T-cell (primary cell): ENCODE data around the gene CLDN12. TPM values are rescaled to one million over a fixed set of nuclear protein-coding genes. Genes with fewer than 3 reads are reported as not detected.

Experiments used
- ATAC-seq, 4 experiments: fragments of 200-7000 bp in 3 of 4; fragments of 150-1000 bp in 1 of 4; cut with Tn5 transposase; replicated peaks in 1 of 4; 1 replicate in 3 of 4; 2 replicates in 1 of 4; pipeline ENCODE4 v1.10.0; 2021; ENCODE audit warnings: moderate library complexity in 3 of 4, mild to moderate bottlenecking in 2 of 4, moderate number of reproducible peaks in 1 of 4
- CTCF ChIA-PET, 2 donors: fragments of 300-600 bp; sonication (Branson Sonifier 250); formaldehyde crosslinking; loops; one replicate each; lab custom pipeline; 2022; ENCODE audit warnings: antibody characterized with exemption in 2 of 2; lab: Charles Lee
- POLR2A ChIA-PET, 2 donors: fragments of 300-600 bp; sonication (Branson Sonifier 250); formaldehyde crosslinking; loops; one replicate each; lab custom pipeline; 2022; ENCODE audit warnings: antibody characterized with exemption in 2 of 2; lab: Charles Lee
- DNase-seq, 35 experiments: peaks; one replicate each; pipeline versions ENCODE4 v3.0.0 to v3.0.0-alpha.2; 2013 to 2023
- H3K27ac ChIP-seq: one replicate; pipeline ENCODE4 v1.5.1; 2013; ENCODE audit warnings: low read length
- H3K27me3 ChIP-seq, 2 experiments: replicated peaks in 1 of 2; 1 replicate in 1 of 2; 2 replicates in 1 of 2; pipeline versions ENCODE4 v1.6.1 to v1.7.0; 2013; ENCODE audit warnings: low read length in 1 of 2, mixed read lengths in 1 of 2; ENCODE audit not compliant: control insufficient read depth in 2 of 2, insufficient read depth in 2 of 2; ENCODE audit errors: extremely low read depth in 1 of 2
- H3K36me3 ChIP-seq, 2 donors: 1 replicate in 1 of 2; 2 replicates in 1 of 2; pipeline versions ENCODE4 v1.6.1 to v1.7.0; 2013; ENCODE audit warnings: low read length in 1 of 2; ENCODE audit not compliant: control insufficient read depth in 2 of 2, insufficient read depth in 1 of 2; ENCODE audit errors: extremely low read depth in 1 of 2
- H3K4me1 ChIP-seq, 2 experiments: 1 replicate in 1 of 2; 2 replicates in 1 of 2; pipeline versions ENCODE4 v1.6.1 to v1.7.0; 2013; ENCODE audit warnings: low read length in 2 of 2, mixed read lengths in 1 of 2; ENCODE audit not compliant: insufficient read depth in 2 of 2, control insufficient read depth in 1 of 2; ENCODE audit errors: extremely low read depth in 1 of 2
- H3K4me3 ChIP-seq, 2 donors: 1 replicate in 1 of 2; 2 replicates in 1 of 2; pipeline versions ENCODE4 v1.5.1 to v1.7.0; 2013; ENCODE audit warnings: mild to moderate bottlenecking in 2 of 2, low read length in 1 of 2, moderate library complexity in 1 of 2; ENCODE audit not compliant: control insufficient read depth in 1 of 2; ENCODE audit errors: extremely low read depth in 1 of 2
- H3K9me3 ChIP-seq: 2 replicates; pipeline ENCODE4 v1.7.0; 2013
- H3K27ac Mint-ChIP-seq, 2 donors: one replicate each; pipeline ENCODE4 v1.8.0; 2020 to 2021; ENCODE audit warnings: mild to moderate bottlenecking in 2 of 2, mixed read lengths in 2 of 2
- H3K27me3 Mint-ChIP-seq, 2 donors: one replicate each; pipeline ENCODE4 v1.8.0; 2021 to 2022; ENCODE audit warnings: mixed read lengths in 2 of 2
- H3K36me3 Mint-ChIP-seq: one replicate; pipeline ENCODE4 v1.8.0; 2021; ENCODE audit warnings: mixed read lengths
- H3K4me1 Mint-ChIP-seq, 3 donors: one replicate each; pipeline ENCODE4 v1.8.0; 2020 to 2022; ENCODE audit warnings: mixed read lengths in 3 of 3, mild to moderate bottlenecking in 1 of 3
- H3K4me3 Mint-ChIP-seq, 3 donors: one replicate each; pipeline ENCODE4 v1.8.0; 2020 to 2022; ENCODE audit warnings: mild to moderate bottlenecking in 3 of 3, mixed read lengths in 3 of 3, moderate library complexity in 3 of 3
- H3K9me3 Mint-ChIP-seq, 3 donors: one replicate each; pipeline ENCODE4 v1.8.0; 2020 to 2022; ENCODE audit warnings: mixed read lengths in 3 of 3
- WGBS: methylation state at CpG from one replicate; pipeline ENCODE4 v1.1.5; 2013; ENCODE audit warnings: missing lambda C conversion rate; ENCODE audit not compliant: insufficient coverage; 5-methylcytosine and 5-hydroxymethylcytosine counted together
- total RNA-seq, 35 experiments: library from RNA in 6 of 35; stranded (reverse) in 6 of 35; fragments of 120-200 nt in 1 of 35; gene quantifications; one replicate each; pipeline versions ENCODE4 v1.2.1 to v1.2.4 and lab custom pipeline; 2013 to 2026

Gene CLDN12
- total RNA-seq, 5 donors from 2014 or later (not counting 1 experiment from before 2014, with no cell fraction given): 1.8 to 3.7 (median 2.3) TPM

DNA sequence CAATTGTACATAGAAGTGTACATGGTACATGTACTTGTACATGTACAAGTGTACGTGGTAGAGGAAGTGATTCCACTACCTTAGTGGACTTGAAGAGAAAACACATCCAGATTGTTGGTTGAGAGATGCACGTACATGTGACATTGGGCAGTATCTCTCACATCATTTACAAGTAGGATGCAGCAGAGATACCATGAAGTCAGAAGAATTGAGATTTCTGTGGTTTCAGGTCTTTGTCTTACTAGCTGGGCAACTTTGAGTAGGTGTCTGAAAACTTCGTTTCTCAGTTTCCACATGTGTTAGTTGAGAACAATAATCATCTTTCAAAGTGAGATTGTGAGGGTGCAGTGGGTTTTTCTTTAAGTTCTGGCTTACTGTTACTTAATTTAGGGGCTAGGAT lies 21.5 kb downstream of the CLDN12 start:
- WGBS: 20% methylated on average over 1 of the region's 3 CpGs

DNA sequence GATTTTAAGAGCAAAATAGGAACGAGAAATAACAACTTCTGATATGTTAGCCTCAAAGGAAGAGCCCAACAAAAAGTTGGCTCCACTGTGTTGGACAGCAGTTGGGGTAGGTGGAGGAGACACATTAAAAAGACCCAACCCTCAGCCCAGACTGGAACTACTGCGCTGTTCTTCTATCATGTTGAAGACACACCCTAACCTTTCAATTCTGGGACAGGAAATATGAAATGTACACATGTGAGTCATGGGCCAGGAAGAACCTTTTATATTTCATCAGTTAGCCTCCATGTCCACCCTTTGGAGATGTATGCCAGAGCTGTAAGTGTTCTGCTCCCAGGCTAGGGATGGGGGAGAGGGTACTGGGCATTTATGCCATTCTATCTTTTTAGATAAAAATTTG lies 22.1 kb downstream of the CLDN12 start:
- Mint-ChIP-seq H3K27ac (no peak overlapping the region), H3K4me3 (no peak overlapping the region), H3K4me1 (peaks cover 0 to 11% (median 7%) of the 10 kb centered on the region in 3 donors), H3K27me3 (peaks cover 2 to 4% of the 10 kb centered on the region in 2 donors), H3K36me3 (no peaks in the 10 kb centered on the region), H3K9me3 (no peaks in the 10 kb centered on the region)
- WGBS: no CpG with 5 or more reads among the region's 2 CpGs
- Histone ChIP-seq H3K4me3 (no peak overlapping the region), H3K9me3 (no peaks in the 10 kb centered on the region), H3K27me3 (no peaks in the 10 kb centered on the region), H3K27ac (no peak overlapping the region), H3K36me3 (no peaks in the 10 kb centered on the region), H3K4me1 (no peaks in the 10 kb centered on the region)
- ATAC-seq (no peak), DNase-seq (no peak)
- CTCF ChIA-PET: no interaction called here
- POLR2A ChIA-PET: no interaction called here

More for the DNA sequence above, 21.5 kb downstream of the CLDN12 start:
- H3K27me3 ChIP-seq: no peaks in the 10 kb centered on the region
- H3K9me3 Mint-ChIP-seq: no peaks in the 10 kb centered on the region
- H3K27me3 Mint-ChIP-seq: peaks cover 0 to 4% of the 10 kb centered on the region in 2 donors
- ATAC-seq: no peak
- DNase-seq: no peak
- H3K36me3 Mint-ChIP-seq: no peaks in the 10 kb centered on the region
- H3K9me3 ChIP-seq: no peaks in the 10 kb centered on the region
- peaks cover 0 to 11% (median 7%) of the 10 kb centered on the region in 3 donors for H3K4me1 Mint-ChIP-seq
- ChIA-PET CTCF (no interaction called here), POLR2A (interaction anchor here in 1 of 2 donors (0.6 kb wide), 1 partner anchor 42 kb away, joined by 4 read pairs; no protein-coding TSS in a partner anchor)
- no peaks in the 10 kb centered on the region for H3K4me1 ChIP-seq
- no peaks in the 10 kb centered on the region for H3K36me3 ChIP-seq
- H3K27ac ChIP-seq: no peak overlapping the region
- no peak overlapping the region for H3K27ac Mint-ChIP-seq
- H3K4me3 ChIP-seq: no peak overlapping the region
- no peak overlapping the region for H3K4me3 Mint-ChIP-seq

DNA sequence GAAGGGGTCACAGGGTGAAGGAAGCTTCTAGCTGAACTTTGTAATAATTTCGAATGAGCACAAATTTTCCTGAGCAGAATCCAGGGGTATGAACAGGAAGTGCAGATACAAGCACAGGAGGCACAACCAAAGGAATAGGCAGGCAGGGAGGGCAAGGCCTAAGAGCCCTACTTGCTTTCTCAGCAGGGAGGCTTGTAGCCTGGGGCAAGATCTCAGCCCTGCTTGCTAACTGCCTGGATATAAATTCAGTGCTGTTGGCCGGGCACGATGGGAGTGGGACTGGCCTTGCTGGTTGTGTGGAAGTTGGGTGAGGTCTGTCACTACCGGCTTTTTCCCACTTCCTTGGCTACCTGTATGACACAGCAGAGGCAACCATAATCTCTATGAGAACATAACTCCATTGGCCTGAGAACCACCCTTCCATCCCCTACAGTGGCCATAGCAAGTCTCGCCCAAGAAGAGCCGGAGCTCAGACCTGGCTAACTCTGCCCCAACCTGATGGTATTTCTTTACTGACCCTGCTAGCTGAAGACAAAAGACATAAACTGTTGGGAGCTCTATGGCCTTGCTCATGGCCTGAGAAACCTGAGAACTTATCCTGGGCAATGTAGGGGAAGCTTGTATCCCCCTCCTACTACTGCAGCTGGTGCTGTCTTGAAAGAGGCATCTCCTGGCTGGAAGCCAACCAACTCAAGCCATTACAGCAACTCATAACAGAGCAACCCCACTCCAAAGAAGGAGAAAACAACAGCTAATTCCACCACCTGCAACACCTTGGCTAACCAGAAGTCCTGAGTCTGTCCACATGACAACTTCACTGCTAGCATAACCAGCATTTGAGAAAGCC lies 27.6 kb downstream of the CLDN12 start:
- DNase-seq: no peak
- Histone ChIP-seq H3K36me3 (no peaks in the 10 kb centered on the region), H3K4me1 (no peaks in the 10 kb centered on the region), H3K9me3 (no peaks in the 10 kb centered on the region), H3K4me3 (no peak overlapping the region), H3K27me3 (peaks cover 0 to 16% of the 10 kb centered on the region in 2 experiments), H3K27ac (no peak overlapping the region)
- H3K27me3 Mint-ChIP-seq: peaks cover 21% of the 10 kb centered on the region in 2 donors
- no peak for ATAC-seq
- no peak overlapping the region for H3K27ac Mint-ChIP-seq
- H3K4me3 Mint-ChIP-seq: no peak overlapping the region
- peaks cover 0 to under 1% (median 0%) of the 10 kb centered on the region in 3 donors for H3K4me1 Mint-ChIP-seq
- WGBS: 67% methylated on average over 1 of the region's 6 CpGs
- ChIA-PET POLR2A (no interaction called here), CTCF (interaction anchor here (0.7 to 1.8 kb wide), 5 partner anchors 14 to 118 kb away, joined by 3 to 5 read pairs (median 3); no protein-coding TSS in a partner anchor)
- H3K9me3 Mint-ChIP-seq: no peaks in the 10 kb centered on the region
- H3K36me3 Mint-ChIP-seq: no peaks in the 10 kb centered on the region

DNA sequence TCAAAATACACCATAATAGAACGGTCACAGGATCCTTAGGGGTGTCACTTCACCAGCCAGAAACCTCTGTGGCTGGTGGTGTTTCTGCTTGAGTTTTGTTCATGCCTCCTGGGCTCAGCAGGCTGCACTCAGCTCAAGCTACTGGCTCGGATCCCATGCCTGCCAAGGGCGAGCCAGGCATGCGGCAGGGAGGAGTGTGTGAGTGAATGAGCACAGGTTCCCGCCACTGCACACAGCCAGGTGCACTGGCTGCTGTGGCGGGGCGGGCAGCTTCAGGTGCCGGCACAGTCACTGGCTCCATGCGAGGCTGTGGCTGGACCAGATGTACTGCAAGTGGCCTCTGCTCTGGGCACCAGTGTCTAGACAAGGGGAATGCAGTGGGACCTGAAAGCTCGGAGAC lies 29.5 kb downstream of the CLDN12 start:
- H3K27ac Mint-ChIP-seq: no peak overlapping the region
- peaks cover 21 to 29% of the 10 kb centered on the region in 2 donors for H3K27me3 Mint-ChIP-seq
- ATAC-seq: no peak

DNA sequence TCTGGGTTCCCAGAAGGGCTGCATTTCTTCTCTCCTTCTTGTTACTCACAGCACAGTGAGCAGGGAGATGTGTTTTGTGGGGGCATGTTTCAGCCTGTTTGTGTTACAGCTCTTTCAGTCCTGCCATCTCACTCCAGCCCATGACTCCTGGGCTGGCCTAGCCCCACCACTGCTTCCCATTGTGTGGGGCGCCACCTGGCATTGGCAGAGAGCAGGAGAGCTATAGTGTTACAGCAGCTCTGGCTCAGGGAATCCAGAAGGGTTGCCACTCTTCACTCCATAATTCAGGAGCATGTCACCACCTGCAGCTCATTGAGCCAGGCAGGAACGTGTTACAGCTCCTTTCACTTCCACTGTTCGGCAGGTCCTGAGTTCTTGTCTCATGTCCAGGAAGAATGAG lies 30.0 kb downstream of the CLDN12 start:
- no peak for ATAC-seq
- Mint-ChIP-seq H3K36me3 (no peaks in the 10 kb centered on the region), H3K4me1 (no peaks in the 10 kb centered on the region), H3K9me3 (peaks cover 0 to 4% (median 0%) of the 10 kb centered on the region in 3 donors), H3K27me3 (peaks cover 21 to 29% of the 10 kb centered on the region in 2 donors), H3K27ac (no peak overlapping the region), H3K4me3 (no peak overlapping the region)
- Histone ChIP-seq H3K36me3 (no peaks in the 10 kb centered on the region), H3K27ac (no peak overlapping the region), H3K4me3 (no peak overlapping the region), H3K27me3 (peaks cover 0 to 16% of the 10 kb centered on the region in 2 experiments), H3K9me3 (no peaks in the 10 kb centered on the region), H3K4me1 (no peaks in the 10 kb centered on the region)
- POLR2A ChIA-PET: no interaction called here
- DNase-seq: no peak
- 100% methylated on average over 1 of the region's 3 CpGs for WGBS
- CTCF ChIA-PET: interaction anchor here in 1 of 2 donors (1.1 kb wide), 1 partner anchor 279 kb away, joined by 3 read pairs; the partner anchor contains the start of gene STEAP1

More for the DNA sequence above, 29.5 kb downstream of the CLDN12 start:
- H3K9me3 ChIP-seq: no peaks in the 10 kb centered on the region
- H3K36me3 Mint-ChIP-seq: no peaks in the 10 kb centered on the region
- peaks cover 0 to 16% of the 10 kb centered on the region in 2 experiments for H3K27me3 ChIP-seq
- no peaks in the 10 kb centered on the region for H3K4me1 ChIP-seq
- 65% methylated on average over 5 of the region's 10 CpGs for WGBS
- ChIA-PET CTCF (interaction anchor here (0.7 to 1.8 kb wide), 5 partner anchors 15 to 279 kb away, joined by 3 to 5 read pairs (median 3); partner anchors contain the start of gene STEAP1 (in 2 of the 2)), POLR2A (no interaction called here)
- no peaks in the 10 kb centered on the region for H3K36me3 ChIP-seq
- no peak for DNase-seq
- H3K4me3 ChIP-seq: no peak overlapping the region
- no peak overlapping the region for H3K4me3 Mint-ChIP-seq
- H3K9me3 Mint-ChIP-seq: peaks cover 0 to 4% (median 0%) of the 10 kb centered on the region in 3 donors
- no peaks in the 10 kb centered on the region for H3K4me1 Mint-ChIP-seq
- no peak overlapping the region for H3K27ac ChIP-seq

DNA sequence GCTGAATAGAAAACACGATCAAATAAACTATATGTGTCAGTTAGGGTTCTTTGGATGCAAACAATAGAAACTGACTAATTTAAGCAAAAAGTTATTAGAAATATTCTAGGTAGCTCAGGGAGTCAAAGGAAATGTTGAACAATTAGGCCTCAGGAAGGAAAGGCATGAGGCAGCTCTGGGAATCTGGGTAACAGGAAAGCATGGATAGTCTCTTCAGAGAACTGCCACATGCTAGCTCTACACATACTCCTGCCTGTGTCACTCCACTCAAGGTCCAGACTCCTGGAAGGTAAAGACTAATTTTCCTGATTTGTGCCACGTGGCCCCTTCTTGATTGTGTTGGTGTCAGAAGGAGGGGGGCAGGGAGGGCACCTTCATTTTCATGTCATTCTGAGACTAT lies 42.4 kb downstream of the CLDN12 start:
- no peaks in the 10 kb centered on the region for H3K27me3 ChIP-seq
- no peaks in the 10 kb centered on the region for H3K9me3 ChIP-seq
- Mint-ChIP-seq H3K36me3 (no peaks in the 10 kb centered on the region), H3K27me3 (peaks cover 0 to 14% of the 10 kb centered on the region in 2 donors), H3K27ac (no peak overlapping the region), H3K4me3 (no peak overlapping the region), H3K9me3 (no peaks in the 10 kb centered on the region), H3K4me1 (no peaks in the 10 kb centered on the region)
- CTCF ChIA-PET: interaction anchor here in 1 of 2 donors (1.8 kb wide), 1 partner anchor 10 kb away, joined by 8 read pairs; no protein-coding TSS in a partner anchor
- DNase-seq (no peak), ATAC-seq (no peak)
- H3K4me3 ChIP-seq: no peak overlapping the region
- no peaks in the 10 kb centered on the region for H3K4me1 ChIP-seq
- POLR2A ChIA-PET: no interaction called here
- H3K36me3 ChIP-seq: no peaks in the 10 kb centered on the region
- H3K27ac ChIP-seq: no peak overlapping the region
- WGBS: no CpG with 5 or more reads among the region's 2 CpGs
